ENCODE data around the gene KLKB1. TPM values are rescaled to one million over a fixed set of nuclear protein-coding genes. Genes with fewer than 3 reads are reported as not detected.

Gene KLKB1
- total RNA-seq, 1 experiment from 2014 or later: 10.1 TPM

GRCh38 chr4:186271081-186271678 lies 43.9 kb downstream of the KLKB1 start (continued):
- TF ChIP-seq, protein P1, sequence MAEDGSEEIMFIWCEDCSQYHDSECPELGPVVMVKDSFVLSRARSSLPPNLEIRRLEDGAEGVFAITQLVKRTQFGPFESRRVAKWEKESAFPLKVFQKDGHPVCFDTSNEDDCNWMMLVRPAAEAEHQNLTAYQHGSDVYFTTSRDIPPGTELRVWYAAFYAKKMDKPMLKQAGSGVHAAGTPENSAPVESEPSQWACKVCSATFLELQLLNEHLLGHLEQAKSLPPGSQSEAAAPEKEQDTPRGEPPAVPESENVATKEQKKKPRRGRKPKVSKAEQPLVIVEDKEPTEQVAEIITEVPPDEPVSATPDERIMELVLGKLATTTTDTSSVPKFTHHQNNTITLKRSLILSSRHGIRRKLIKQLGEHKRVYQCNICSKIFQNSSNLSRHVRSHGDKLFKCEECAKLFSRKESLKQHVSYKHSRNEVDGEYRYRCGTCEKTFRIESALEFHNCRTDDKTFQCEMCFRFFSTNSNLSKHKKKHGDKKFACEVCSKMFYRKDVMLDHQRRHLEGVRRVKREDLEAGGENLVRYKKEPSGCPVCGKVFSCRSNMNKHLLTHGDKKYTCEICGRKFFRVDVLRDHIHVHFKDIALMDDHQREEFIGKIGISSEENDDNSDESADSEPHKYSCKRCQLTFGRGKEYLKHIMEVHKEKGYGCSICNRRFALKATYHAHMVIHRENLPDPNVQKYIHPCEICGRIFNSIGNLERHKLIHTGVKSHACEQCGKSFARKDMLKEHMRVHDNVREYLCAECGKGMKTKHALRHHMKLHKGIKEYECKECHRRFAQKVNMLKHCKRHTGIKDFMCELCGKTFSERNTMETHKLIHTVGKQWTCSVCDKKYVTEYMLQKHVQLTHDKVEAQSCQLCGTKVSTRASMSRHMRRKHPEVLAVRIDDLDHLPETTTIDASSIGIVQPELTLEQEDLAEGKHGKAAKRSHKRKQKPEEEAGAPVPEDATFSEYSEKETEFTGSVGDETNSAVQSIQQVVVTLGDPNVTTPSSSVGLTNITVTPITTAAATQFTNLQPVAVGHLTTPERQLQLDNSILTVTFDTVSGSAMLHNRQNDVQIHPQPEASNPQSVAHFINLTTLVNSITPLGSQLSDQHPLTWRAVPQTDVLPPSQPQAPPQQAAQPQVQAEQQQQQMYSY (CRISPR knock-in tag; IDR thresholded peaks at IDR 0.05): no peak
- TF ChIP-seq ESRRA (CRISPR knock-in tag; IDR thresholded peaks at IDR 0.05; ENCODE audit: borderline replicate concordance) (no peak), ATF3 (CRISPR knock-in tag; conservative IDR thresholded peaks at IDR 0.05) (no peak), SMAD4 (CRISPR knock-in tag; IDR thresholded peaks at IDR 0.05) (no peak), SP1 (CRISPR knock-in tag; conservative IDR thresholded peaks at IDR 0.05) (no peak), EMX1 (CRISPR knock-in tag; IDR thresholded peaks at IDR 0.05) (no peak), ZNF416 (CRISPR knock-in tag; IDR thresholded peaks at IDR 0.05) (no peak)

- CTCF ChIA-PET: no interaction called here
- no peak for ATAC-seq
- peaks cover 3% of the 10 kb centered on the region; the same call in 1 of the 2 replicates for H3K36me3 Mint-ChIP-seq
- H3K27me3 Mint-ChIP-seq (ENCODE audit: low read depth): no peaks in the 10 kb centered on the region
- peaks cover 8% of the 10 kb centered on the region for H3K4me1 Mint-ChIP-seq
- POLR2A ChIA-PET: interaction anchor here (0.7 kb wide), 1 partner anchor 32 kb away, joined by 3 read pairs; no protein-coding TSS in a partner anchor
- TF ChIP-seq, protein P2, sequence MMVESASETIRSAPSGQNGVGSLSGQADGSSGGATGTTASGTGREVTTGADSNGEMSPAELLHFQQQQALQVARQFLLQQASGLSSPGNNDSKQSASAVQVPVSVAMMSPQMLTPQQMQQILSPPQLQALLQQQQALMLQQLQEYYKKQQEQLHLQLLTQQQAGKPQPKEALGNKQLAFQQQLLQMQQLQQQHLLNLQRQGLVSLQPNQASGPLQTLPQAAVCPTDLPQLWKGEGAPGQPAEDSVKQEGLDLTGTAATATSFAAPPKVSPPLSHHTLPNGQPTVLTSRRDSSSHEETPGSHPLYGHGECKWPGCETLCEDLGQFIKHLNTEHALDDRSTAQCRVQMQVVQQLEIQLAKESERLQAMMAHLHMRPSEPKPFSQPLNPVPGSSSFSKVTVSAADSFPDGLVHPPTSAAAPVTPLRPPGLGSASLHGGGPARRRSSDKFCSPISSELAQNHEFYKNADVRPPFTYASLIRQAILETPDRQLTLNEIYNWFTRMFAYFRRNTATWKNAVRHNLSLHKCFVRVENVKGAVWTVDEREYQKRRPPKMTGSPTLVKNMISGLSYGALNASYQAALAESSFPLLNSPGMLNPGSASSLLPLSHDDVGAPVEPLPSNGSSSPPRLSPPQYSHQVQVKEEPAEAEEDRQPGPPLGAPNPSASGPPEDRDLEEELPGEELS (CRISPR knock-in tag; IDR thresholded peaks at IDR 0.05): no peak
- TF ChIP-seq NFYB (CRISPR knock-in tag; conservative IDR thresholded peaks at IDR 0.05; ENCODE audit: low read depth) (no peak), RORB (CRISPR knock-in tag; IDR thresholded peaks at IDR 0.05) (no peak), TCF7 (CRISPR knock-in tag; IDR thresholded peaks at IDR 0.05; ENCODE audit: low read depth) (no peak), FOXJ3 (CRISPR knock-in tag; IDR thresholded peaks at IDR 0.05; ENCODE audit: borderline replicate concordance) (no peak), PREB (CRISPR knock-in tag; IDR thresholded peaks at IDR 0.05; ENCODE audit: borderline replicate concordance) (no peak), ZNF219 (CRISPR knock-in tag; IDR thresholded peaks at IDR 0.05; ENCODE audit: borderline replicate concordance) (no peak), GTF2I (CRISPR knock-in tag; conservative IDR thresholded peaks at IDR 0.05) (no peak), ZNF416 (CRISPR knock-in tag; IDR thresholded peaks at IDR 0.05) (no peak), SMAD4 (CRISPR knock-in tag; IDR thresholded peaks at IDR 0.05) (no peak), GABPB1 (CRISPR knock-in tag; IDR thresholded peaks at IDR 0.05) (no peak), EMX1 (CRISPR knock-in tag; IDR thresholded peaks at IDR 0.05) (no peak), NFE2L1 (CRISPR knock-in tag; IDR thresholded peaks at IDR 0.05) (no peak), ZNF512 (CRISPR knock-in tag; IDR thresholded peaks at IDR 0.05; ENCODE audit: borderline replicate concordance) (no peak), CDX4 (CRISPR knock-in tag; IDR thresholded peaks at IDR 0.05; ENCODE audit: borderline replicate concordance) (no peak), SP1 (CRISPR knock-in tag; conservative IDR thresholded peaks at IDR 0.05) (no peak), USF2 (CRISPR knock-in tag; IDR thresholded peaks at IDR 0.05) (no peak), ZNF263 (CRISPR knock-in tag; IDR thresholded peaks at IDR 0.05; ENCODE audit: low read depth) (no peak)
- H3K27ac Mint-ChIP-seq: no peak overlapping the region
- H3K9me3 Mint-ChIP-seq: peaks cover 4% of the 10 kb centered on the region; the same call in 1 of the 2 replicates
- DNase-seq (ENCODE audit: low spot score): no peak
- H3K4me3 Mint-ChIP-seq: no peak overlapping the region
These were observed 45.5 kb downstream of the KLKB1 start for GRCh38 chr4:186272699-186273391.
